Measurements from ENCODE around the gene RALGAPB.
"Not testable (repeated sequence)": the region's sequence is repeated elsewhere in the genome, so short reads cannot be mapped to it uniquely, and the experiment has no call there.

RALGAPB gene

DNA sequence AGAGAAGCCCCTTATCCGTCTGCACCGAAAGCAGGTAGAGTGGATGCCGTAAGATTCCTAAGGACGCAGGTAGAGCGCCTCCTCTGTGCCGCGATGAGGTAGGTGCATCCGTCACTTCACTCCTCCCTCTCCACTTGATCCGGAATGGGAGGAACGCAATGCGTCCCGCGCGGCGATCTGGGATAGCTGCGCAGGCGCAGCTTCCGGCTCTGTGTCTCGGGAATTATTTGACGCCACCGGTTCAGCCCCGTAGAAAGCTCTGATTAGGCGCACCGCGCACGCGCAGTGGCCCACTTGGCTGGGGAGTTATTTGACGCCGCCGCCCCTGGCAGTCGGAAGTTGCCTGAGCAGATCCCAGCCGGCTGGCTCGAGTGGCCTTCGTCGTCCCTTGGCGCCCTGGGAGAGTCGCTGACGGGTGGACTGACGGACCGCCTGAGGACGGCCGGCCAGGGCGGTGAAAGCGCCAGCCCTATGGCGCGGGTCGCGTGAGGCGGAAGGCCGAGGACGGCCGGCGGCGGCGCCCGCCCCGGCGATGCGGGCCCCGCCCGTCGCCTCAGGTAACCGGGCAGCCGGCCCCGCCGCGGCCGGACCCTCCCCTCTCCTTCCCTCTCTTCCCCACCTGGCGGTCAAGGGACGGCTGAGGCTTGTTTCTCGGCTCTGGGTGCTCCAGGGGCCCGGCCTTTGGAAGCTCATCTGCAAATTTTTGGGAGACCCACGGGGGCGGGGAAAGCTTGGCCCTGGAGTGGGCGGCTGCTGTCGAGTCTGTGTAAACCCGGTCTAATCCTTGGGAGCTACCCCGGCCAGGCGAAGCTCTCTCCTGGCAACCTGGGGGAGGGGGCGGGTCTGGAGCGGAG, at the start of gene RALGAPB:
RALGAPB (plus strand) TSS at position 331 of the 854 bp plus-strand sequence. CDS start 15,590 bp downstream, outside the sequence.
- peak; percentile 97 for DNase-seq (ENCODE audit: low spot score)

DNA sequence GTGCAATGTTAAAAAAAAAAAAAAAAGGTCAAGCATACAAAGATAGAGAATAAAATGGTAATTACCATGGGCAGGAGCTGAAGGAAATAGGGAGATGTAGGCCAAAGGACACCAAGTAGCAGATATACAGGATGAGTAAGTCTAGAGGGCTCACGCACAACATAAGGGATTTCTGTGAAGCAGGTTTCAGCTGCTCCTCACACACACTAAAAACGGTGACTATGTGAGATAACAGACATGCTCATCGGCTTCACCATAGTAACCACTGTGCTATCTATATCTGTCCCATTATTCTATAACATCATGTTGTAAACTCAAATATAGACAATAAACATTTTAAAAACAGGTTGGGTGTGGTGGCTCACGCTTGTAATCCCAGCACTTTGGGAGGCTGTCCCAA, 49.1 kb upstream of the RALGAPB start:
- DNase-seq (ENCODE audit: low spot score): no peak

DNA sequence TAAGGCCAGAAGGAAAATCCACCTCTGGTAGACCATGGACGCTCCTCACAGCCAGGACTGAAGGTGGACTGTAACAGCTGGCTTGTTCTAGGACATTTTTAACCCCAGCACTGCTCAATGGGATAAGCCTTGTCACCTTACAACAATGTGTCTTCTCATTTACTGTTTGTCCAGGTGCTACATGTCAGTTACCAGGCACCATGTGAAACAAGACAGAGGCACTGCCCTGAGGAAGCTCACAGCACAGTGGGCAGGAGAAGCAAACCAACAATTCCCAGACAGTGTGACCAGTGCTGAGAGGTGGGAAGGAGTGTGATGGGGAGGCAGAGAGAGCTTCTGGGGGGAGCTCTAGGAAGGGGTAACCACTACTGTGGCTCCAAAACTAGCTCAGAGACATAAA, 48.2 kb upstream of the RALGAPB start:
- DNase-seq (ENCODE audit: low spot score): no peak

DNA sequence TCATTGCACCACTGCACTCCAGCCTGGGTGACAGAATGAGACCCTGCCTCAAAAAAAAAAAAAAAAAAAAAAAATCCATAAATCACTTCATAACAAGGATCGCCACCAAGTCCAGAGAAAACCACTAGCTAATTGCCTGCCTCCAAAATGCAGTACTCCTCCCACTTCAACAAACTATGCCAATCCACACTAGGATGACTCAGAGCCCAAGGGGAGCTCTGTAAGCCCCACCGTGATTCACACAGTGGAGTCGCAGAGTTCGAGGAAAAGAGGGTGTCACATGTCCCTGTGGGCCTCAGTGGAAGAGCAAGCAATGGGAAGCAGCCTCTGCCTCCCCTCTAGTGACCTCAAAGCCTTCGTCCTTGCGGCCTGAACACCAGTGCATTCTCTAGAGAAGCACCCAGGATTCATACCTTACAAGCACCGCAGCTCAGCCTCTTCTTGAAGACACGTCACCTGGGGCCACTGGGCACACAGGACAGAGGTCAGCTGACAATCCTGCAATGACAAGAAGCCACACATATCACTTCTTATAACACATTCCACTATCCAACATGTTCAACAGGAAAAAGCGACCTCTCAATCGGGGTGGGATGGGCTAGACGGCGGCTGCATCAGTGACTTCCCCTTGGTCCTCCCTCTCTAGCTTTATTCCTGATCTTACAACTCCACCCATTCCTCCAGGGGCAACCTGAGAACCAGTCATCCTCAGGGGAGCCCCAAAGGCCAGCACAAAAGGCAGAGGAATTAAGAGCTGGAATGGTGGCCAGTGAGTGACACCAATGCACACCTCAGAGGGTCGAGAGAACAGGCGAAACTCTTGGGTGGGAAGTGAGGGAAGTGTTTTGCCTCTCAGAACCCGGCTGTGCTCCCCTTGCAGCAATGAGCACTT, 46.4 kb upstream of the RALGAPB start:
- DNase-seq (ENCODE audit: low spot score): no peak

DNA sequence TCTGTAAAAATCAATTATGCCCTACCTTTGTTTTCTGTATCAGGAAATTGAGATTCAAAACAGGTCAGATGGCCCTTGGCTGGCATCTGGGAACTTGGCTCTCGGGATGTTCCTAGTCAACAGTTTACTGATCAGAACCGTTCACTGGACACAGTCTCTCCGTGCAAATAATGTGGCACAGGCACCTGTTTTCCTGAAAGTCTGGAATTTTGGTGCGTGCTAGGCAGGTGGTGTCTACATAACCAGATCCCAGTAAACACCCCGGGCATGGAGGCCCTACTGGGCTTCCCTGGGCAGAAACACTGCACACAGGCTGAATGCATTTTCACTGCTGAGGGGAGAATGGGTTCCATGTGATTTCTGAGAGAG, 45.0 kb upstream of the RALGAPB start:
- DNase-seq (ENCODE audit: low spot score): no peak

DNA sequence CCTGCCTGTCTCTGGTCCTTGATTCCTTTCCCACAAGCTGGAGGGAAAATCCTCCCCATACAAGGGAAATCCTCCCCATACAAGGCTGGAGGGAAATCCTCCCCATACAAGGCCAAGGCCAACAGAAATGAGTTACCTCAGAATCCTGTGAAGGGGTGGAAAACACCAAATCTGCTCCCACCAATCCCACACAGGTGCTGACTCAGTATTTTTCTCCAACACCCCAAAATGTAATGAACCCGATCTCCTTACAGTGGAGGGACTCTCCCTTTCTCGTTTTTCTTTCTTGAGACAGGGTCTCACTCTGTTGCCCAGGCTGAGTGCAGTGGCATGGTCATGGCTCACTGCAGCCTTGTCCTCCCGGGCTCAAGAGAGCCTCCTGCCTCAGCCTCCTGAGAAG, 43.8 kb upstream of the RALGAPB start:
- no peak for DNase-seq (ENCODE audit: low spot score)

DNA sequence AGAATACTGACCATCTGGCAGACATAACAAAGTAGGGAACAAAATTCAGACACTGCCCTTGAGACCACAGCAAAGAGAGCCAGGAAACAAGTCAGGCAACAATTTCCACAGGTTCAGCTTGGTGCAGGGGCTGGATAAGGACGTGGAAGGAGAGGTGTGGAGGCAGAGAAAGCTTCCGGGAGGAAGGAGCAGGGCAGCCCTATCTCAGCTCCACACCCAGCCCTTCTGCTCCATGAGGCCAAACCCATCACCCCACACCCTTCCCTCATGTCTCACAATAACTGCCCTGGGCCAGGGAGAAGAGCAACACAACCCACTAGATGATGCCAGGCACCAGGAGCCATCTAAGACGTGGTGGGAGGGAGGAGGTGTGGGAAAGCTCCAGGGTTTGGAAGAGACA, 43.3 kb upstream of the RALGAPB start:
- no peak for DNase-seq (ENCODE audit: low spot score)

DNA sequence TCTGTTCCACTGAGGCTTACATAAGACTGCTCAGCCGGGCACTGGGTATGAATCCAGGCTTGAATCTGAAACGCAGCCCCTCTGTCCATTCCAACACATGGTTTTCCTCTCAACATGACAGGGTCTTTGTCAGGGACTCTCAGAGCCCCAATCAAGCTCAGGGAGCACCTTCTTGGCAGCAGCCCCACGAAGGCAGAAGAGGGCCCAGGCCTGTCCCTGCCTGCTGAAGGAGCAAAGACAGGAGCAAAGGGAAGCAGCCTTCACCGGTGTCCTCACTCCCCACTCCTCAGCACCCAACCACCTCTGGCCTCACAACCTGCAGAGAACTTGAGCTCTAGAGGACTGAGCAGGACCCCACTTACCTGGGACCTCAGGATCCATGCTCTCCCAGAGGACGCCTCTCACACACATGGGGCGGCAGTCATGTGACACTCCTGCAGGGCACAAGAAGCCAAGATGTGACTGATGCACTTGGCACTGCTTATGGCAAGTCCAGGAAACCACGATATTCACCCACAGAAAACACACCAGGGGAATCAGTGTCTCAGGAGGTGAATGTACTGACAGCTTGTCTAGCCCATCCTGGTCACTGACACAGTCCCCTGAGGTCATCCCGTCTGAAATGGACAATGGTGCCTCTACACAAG, 41.8 kb upstream of the RALGAPB start:
- DNase-seq (ENCODE audit: low spot score): no peak

DNA sequence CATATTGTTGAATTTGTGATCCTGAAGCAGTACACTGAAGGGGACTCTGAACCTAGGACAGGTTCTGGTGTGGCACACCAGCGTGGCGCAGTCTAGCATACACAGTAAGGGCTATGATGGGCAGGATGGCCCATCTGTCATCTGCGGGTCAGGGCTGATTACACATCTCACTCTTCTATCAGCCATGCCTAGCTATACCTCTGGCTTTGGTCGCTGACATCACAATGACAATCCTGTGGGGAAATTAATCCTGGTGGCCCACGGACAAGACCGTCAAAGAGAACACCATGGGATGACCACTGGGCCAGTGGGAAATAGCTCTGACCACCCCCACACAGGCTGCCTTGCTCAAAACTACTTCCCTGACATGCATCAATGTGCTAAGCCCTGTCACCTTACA, 40.4 kb upstream of the RALGAPB start:
- no peak for DNase-seq (ENCODE audit: low spot score)

DNA sequence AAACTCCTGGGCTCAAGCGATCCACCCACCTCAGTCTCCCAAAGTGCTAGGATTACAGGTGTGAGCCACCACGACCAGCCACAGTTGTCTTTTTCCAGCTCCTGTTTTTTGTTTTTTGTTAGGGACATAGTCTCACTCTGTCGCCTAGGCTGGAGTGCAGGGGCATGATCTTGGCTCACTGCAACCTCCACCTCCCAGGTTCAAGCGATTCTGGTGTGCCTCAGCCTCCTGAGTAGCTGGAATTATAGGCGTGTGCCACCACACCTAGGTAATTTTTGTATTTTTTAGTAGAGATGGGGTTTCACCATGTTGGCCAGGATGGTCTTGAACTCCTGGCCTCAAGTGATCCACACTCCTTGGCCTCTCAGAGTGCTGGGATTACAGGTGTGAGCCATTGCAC, 39.8 kb upstream of the RALGAPB start:
- DNase-seq (ENCODE audit: low spot score): not testable (repeated sequence)

DNA sequence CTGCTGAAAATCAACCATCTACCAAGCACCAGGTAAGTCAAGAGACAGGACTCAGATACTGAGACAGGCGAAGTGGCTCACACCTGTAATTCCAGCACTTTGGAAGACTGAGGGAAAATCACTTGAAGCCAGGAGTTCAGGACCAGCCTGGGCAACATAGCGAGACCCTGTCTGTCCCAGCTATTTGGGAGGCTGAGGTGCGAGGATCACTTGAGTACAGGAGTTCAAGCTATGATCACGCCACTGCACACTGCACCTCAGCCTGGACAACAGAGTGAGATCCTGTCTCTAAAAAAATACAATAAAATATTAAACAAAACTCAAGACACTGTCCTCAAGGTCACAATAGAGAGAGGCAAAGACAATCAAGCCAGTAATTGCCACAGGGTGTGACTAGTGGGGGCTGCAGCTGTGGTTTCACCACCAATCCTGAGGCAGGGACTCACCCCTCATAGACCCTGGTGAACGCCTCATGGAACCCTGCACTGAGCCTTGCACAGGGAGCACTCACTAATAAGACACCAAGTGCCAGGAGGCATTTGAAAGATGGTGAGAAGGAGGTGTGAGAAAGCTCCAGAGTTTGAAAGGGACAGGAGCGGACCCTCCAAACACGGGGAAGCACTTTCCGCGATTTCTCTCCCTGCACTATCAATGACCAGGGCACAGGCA, 39.2 kb upstream of the RALGAPB start:
- DNase-seq (ENCODE audit: low spot score): no peak

DNA sequence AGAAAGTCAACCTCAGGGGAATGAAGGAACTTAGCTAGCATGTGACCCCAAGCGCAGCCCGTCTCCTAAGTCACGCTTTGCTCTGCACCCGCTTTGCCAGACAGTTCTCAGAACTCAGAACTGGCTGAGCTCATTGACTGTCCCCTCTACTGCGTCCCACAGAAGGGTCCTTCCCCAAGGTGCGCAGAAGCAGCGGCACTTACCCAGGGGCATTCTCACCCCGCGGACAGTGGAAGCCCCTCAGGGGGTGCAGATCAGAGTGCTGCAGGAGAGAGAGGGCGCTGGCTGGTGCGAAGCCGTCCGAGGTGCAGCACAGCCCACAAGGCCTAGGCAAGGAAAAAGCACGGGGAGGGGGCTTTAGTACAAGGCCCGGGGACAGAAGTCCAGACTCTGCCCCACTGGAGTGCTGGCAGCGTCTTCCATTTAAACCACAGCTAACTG, 38.3 kb upstream of the RALGAPB start:
- no peak for DNase-seq (ENCODE audit: low spot score)

DNA sequence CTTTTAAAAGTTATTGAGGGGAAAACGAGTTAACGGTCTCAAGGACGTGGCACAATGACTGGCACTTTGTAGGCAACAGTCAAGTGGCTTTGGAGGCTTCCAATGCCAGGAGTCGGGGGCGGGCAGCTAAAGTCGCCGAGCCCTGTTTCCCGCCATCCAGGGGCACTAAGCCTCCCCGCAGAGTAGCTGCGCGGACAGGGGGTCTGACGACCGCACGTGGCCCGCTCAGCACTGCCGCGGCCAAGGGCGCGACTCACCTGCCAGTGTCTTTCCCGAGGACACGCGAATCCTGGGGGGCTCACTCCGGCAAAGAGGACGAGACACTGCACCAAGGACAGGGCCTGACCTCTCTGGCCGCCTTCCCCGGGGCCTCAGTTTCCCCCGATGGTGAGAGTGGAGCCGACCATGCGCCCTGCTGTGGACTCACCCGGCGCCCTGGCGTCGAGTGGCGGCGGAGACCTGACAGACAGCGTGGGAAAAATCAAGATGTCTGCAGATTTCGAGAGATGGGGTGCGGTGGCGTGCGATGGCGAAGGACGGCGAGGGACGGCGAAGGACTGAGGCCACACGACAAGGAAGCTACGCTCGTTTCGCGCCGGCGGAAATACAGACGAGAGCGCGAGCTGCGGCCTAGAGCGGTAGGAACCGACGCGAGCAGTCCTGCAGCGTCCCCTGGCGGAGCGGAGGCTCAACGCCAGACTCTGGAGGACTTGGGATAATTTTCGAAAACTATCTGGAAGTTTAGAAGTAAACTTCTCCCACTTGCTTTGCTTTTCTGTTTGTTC, 37.7 kb upstream of the RALGAPB start, which contains the start of gene SNHG17:
SNHG17 (minus strand) TSS at position 559 of the 785 bp plus-strand sequence.
- DNase-seq (ENCODE audit: low spot score): peak; percentile 94

DNA sequence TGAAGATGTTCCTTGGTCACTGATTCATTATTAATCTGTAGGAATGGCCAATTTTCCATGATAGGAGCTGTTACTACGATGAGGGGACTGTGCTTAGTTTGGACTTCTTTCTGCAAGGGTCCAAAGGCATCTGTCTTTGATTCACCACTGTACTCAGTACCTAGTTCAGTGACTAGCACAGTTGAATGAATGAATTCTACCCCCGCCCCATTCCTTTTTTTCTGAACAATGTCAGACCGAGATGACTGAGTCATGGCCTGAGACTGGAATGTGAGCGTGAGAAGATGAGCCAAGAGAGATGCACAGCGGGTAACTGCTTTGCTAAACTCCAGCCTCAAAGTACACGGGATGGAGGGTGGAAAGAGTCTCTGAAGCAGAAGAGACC, 37.1 kb upstream of the RALGAPB start:
- DNase-seq (ENCODE audit: low spot score): no peak

DNA sequence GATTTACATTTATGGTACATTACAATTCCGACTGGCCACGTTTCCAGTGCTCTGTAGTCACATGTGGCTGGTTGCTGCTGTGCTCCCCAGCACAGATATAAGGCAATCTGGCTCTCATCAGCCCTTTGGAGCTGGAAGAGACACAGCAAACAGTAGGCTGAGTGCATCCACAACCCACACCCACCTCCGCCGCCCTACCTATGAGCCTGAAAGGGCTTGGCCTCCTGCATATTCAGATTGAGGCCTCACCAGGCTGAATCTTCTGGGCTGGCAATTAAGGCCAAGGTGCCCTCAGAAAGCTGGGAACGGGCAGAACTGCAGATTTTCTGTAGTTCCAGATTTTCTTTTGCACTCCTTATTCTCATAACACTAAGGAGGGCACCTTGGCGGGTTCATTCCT, 34.8 kb upstream of the RALGAPB start:
- DNase-seq (ENCODE audit: low spot score): no peak

DNA sequence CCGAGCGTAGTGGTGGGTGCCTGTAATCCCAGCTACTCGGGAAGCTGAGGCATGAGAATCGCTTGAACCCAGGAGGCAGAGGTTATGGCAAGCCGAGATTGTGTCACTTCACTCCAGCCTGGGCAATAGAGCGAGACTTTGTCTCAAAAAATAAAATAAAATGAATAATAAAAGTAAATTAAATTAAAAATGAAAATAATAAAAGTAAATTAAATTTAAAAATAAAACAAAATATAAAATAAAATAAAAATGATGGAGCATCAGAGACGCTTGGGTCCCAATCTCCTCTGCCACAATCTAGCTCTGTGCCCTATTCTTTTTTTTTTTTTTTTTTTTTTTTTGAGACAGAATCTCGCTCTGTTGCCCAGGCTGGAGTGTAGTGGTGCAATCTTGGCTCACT, 31.5 kb upstream of the RALGAPB start:
- not testable (repeated sequence) for DNase-seq (ENCODE audit: low spot score)

DNA sequence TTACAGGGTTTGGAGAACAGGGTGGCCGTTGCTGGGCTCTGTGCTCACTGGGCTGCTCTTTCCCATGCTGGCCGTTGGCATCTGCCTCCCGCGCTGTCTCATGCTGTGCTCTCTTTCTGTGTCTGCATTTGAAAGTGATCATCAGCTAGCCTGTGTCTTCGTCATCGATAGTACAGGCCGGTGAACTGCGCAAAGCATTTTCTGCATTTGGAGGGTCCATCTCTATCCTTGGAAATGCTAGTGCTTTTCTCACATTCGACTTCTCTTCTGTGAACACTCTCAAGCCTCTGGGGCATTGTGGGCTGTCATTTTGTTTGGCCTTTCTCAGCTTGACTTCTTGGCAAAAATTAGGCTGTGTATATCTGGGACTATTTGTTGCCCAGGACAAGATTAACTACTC, 30.7 kb upstream of the RALGAPB start:
- no peak for DNase-seq (ENCODE audit: low spot score)

DNA sequence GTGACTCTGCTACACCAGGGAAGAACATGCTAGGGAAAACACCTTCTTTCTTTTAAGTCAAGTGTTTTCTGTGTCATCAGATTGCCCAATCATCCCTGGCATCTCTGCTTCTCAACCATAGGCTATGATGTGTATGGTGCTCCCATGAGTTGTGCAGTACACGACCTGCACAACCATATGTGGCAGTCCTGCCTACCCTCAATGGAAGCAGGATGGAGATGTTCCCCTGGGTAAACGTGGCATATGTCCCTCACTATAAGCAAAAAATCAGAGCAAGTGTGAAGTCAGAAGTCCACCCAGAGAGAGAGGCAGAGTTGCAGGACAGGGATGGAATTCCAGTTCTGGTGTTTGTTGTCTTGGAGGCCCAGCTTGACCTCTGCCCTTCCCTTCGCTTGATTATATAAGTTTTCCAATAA, 27.3 kb upstream of the RALGAPB start:
- DNase-seq (ENCODE audit: low spot score): no peak

DNA sequence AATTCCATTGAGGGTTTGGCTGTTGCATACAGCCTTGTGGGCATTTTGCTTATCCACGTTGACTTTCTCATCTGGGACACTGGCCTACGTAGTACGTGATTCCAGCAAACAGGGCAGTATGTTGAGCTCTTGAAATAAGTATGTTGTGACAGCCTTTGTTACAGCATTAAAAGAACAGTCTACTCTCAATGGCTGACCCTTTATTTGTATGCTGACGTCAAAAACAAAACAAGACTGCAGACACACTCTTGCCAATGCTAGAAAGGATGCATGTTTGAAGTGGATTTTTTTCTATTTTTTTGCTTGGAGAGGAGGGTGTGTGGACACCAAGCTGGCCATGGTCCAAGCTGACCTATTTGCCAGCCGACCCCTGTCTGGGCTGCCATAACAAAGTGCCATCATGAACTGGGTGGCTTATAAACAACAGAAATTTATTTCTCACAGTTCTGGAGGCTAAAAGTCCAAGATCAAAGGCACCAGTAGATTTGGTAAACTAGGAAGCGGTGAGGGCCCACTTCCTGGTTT, 26.7 kb upstream of the RALGAPB start:
- no peak for DNase-seq (ENCODE audit: low spot score)

DNA sequence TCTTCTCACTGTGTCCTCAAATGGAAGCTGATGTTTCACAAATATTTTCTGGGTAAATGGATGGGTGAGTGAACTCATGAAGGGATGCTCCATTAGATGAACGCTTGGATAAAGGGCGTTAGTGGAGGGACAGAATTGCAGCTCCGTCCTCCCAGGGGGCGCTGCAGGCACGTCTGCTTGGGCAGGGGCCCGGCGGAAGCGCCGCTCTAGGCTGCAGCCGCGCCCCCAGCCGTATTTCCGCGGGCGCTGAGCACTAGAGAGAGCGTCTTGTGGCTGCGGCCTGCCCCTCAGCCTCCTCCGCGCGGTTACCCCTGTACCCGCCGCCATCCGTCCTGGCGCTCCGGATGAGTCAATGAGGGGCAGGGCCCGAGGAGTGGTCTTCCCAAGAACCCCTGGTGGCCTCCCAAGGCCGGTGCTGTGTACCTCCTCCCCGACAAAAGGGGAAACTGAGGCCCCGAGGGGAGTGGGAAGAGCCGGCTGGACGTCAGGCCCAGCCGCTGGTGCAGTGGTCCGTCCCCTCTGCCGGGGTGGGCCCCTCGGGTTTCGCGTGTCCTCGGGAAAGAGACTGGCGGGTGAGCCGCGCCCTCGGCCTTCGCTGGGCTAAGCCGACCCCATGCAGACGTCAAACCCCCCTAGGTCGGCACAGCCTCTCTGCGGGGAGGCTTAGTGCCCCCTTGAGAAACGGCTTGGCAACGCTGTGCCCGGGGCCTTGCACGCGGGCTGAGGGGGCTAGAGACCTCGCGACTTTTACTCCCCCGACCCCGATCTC, 26.0 kb upstream of the RALGAPB start:
- peak; percentile 97 for DNase-seq (ENCODE audit: low spot score)
